Endothelial cell of umbilical vein (primary cell): ENCODE results near the gene PARP8. TPM values are rescaled to one million over a fixed set of nuclear protein-coding genes. Genes with fewer than 3 reads are reported as not detected.

Source experiments
- BruUV-seq: library from RNA; stranded (reverse); fragments of 400-500 nt; replicated peaks from 2 replicates; lab custom pipeline; 2021; lab: Mats Ljungman, UMichigan
- CTCF ChIA-PET: fragments of 300-600, 350-600 bp; sonication (Branson Sonifier 250); formaldehyde crosslinking; loops from one replicate; lab custom pipeline; 2021; ENCODE audit warnings: antibody characterized with exemption, inconsistent platforms; lab: Charles Lee
- POLR2A ChIA-PET: fragments of 300-600, 350-600 bp; sonication (Branson Sonifier 250); formaldehyde crosslinking; loops from one replicate; lab custom pipeline; 2021; ENCODE audit warnings: antibody characterized with exemption, inconsistent platforms; lab: Charles Lee
- DNase-seq: peaks from one replicate; pipeline ENCODE4 v3.0.0-alpha.2; 2011; ENCODE audit warnings: low read depth, low spot score
- FAIRE-seq: peaks from 2 replicates; lab custom pipeline; 2011; peaks lifted over from hg19 to GRCh38; lab: Jason Lieb, UNC
- H2AFZ ChIP-seq: 2 replicates; pipeline ENCODE4 v1.6.0; 2012; ENCODE audit warnings: low read depth, low read length, control low read depth, inconsistent platforms
- H3K27ac ChIP-seq: 2 replicates; pipeline ENCODE4 v1.5.1; 2011; ENCODE audit warnings: low read depth, mild to moderate bottlenecking, control low read depth, low read length, moderate library complexity; ENCODE audit not compliant: insufficient read depth
- H3K27me3 ChIP-seq, 2 experiments: 2 replicates each; pipeline versions ENCODE4 v1.6.0 to v1.6.1; 2011; ENCODE audit warnings: low read length in 2 of 2, mixed read lengths in 1 of 2; ENCODE audit not compliant: control insufficient read depth in 2 of 2, insufficient read depth in 2 of 2
- H3K36me3 ChIP-seq, 2 experiments: 2 replicates in 1 of 2; 3 replicates in 1 of 2; pipeline ENCODE4 v1.5.1; 2011; ENCODE audit warnings: low read length in 2 of 2, mild to moderate bottlenecking in 1 of 2, moderate library complexity in 1 of 2; ENCODE audit not compliant: control insufficient read depth in 2 of 2, insufficient read depth in 2 of 2; ENCODE audit errors: extremely low read depth in 1 of 2
- H3K4me1 ChIP-seq: 3 replicates; pipeline ENCODE4 v1.5.1; 2011; ENCODE audit warnings: mild to moderate bottlenecking, low read length; ENCODE audit not compliant: control insufficient read depth, insufficient read depth; ENCODE audit errors: extremely low read depth
- H3K4me2 ChIP-seq: 2 replicates; pipeline ENCODE4 v1.6.1; 2011; ENCODE audit warnings: low read length, control low read depth, mixed read lengths; ENCODE audit not compliant: insufficient read depth
- H3K4me3 ChIP-seq, 3 experiments: fragments of 200-600 bp in 1 of 3; sonication (generic), shearing (Covaris generic) in 1 of 3; replicated peaks in 1 of 3; 2 replicates each; pipeline ENCODE4 v1.5.1; 2011 to 2016; ENCODE audit warnings: control low read depth in 3 of 3, low read length in 3 of 3, mild to moderate bottlenecking in 2 of 3, inconsistent platforms in 1 of 3, low read depth in 1 of 3, moderate library complexity in 1 of 3; ENCODE audit not compliant: insufficient read depth in 1 of 3
- H3K79me2 ChIP-seq: 2 replicates; pipeline ENCODE4 v1.6.0; 2012; ENCODE audit warnings: low read length, inconsistent platforms; ENCODE audit not compliant: control insufficient read depth, insufficient read depth
- H3K9ac ChIP-seq: replicated peaks from 2 replicates; pipeline ENCODE3; 2011; ENCODE audit warnings: low read length, control low read depth; ENCODE audit not compliant: insufficient read depth; ENCODE audit errors: extremely low read depth
- H3K9me1 ChIP-seq: replicated peaks from 3 replicates; pipeline ENCODE4 v1.6.0; 2011; ENCODE audit warnings: mild to moderate bottlenecking, low read length; ENCODE audit not compliant: control insufficient read depth, insufficient read depth; ENCODE audit errors: extremely low read depth
- H3K9me3 ChIP-seq: replicated peaks from 2 replicates; pipeline ENCODE4 v1.5.1; 2012; ENCODE audit warnings: low read length, inconsistent platforms; ENCODE audit not compliant: control insufficient read depth, insufficient read depth
- H4K20me1 ChIP-seq: replicated peaks from 2 replicates; pipeline ENCODE3; 2011; ENCODE audit warnings: mild to moderate bottlenecking, low read length; ENCODE audit not compliant: control insufficient read depth, insufficient read depth; ENCODE audit errors: extremely low read depth
- CTCF ChIP-seq, 2 donors: IDR thresholded peaks; 1 replicate in 1 of 2; 2 replicates in 1 of 2; pipeline ENCODE4 v1.5.1; 2011; ENCODE audit warnings: low read length in 2 of 2, mild to moderate bottlenecking in 2 of 2, moderate library complexity in 2 of 2, control low read depth in 1 of 2, inconsistent platforms in 1 of 2, low read depth in 1 of 2; ENCODE audit not compliant: insufficient read depth in 1 of 2; ENCODE audit errors: extremely low read depth in 1 of 2
- EZH2 ChIP-seq: IDR thresholded peaks from 2 replicates; pipeline ENCODE4 v1.6.1; 2012; ENCODE audit warnings: borderline replicate concordance, low read depth, mild to moderate bottlenecking, moderate library complexity, low read length, inconsistent platforms; ENCODE audit not compliant: severe bottlenecking
- FOS ChIP-seq: IDR thresholded peaks from 2 replicates; pipeline ENCODE4 v1.6.1; 2011; ENCODE audit warnings: mild to moderate bottlenecking, low read length, moderate library complexity, borderline replicate concordance; ENCODE audit not compliant: insufficient read depth
- GATA2 ChIP-seq: IDR thresholded peaks from 2 replicates; pipeline ENCODE4 v1.7.0; 2011; ENCODE audit warnings: low read depth, mild to moderate bottlenecking, moderate library complexity, mixed read lengths, low read length; ENCODE audit not compliant: insufficient read length, insufficient read depth
- JUN ChIP-seq: IDR thresholded peaks from 2 replicates; pipeline ENCODE4 v1.6.1; 2011; ENCODE audit warnings: borderline replicate concordance, low read depth; ENCODE audit not compliant: insufficient read length, insufficient read depth
- MAX ChIP-seq: IDR thresholded peaks from 2 replicates; pipeline ENCODE4 v1.6.1; 2011; ENCODE audit not compliant: insufficient read depth, insufficient read length
- MYC ChIP-seq: IDR thresholded peaks from one replicate; pipeline ENCODE4 v1.6.1; 2011; ENCODE audit warnings: mild to moderate bottlenecking, low read depth, low read length
- POLR2A ChIP-seq: IDR thresholded peaks from 2 replicates; pipeline ENCODE4 v1.6.1; 2012; ENCODE audit warnings: low read depth, mild to moderate bottlenecking, control low read depth, low read length
- POLR2AphosphoS5 ChIP-seq: IDR thresholded peaks from 2 replicates; pipeline ENCODE4 v1.6.1; 2012; ENCODE audit warnings: low read depth, mild to moderate bottlenecking, control low read depth, low read length, moderate library complexity; ENCODE audit not compliant: insufficient read depth
- dilution Hi-C: fragments of 300-500 bp; cut with MboI; formaldehyde crosslinking; loops from one replicate; pipeline ENCODE4 v1.15.0; 2019; ENCODE audit warnings: low sequenced_read_pairs; ENCODE audit not compliant: extremely low pct_ligation_motif_present
- intact Hi-C: fragments of 100-400 bp; cut with micrococcal nuclease; formaldehyde crosslinking; loops from one replicate; pipeline ENCODE4 v1.10.0; 2022
- polyA plus RNA-seq, 4 experiments: library from polyadenylated mRNA; depleted of rRNA in 3 of 4; stranded (reverse) in 3 of 4; unstranded in 1 of 4; fragments of >200 nt; gene quantifications; 2 replicates each; pipeline versions ENCODE4 v1.2.1 to v1.2.3, GENCODE V29; 2011 to 2012; ENCODE audit warnings: missing spikeins in 1 of 4
- total RNA-seq: library from RNA; stranded (reverse); gene quantifications from 2 replicates; pipeline ENCODE4 v1.2.3, GENCODE V29; 2021

The PARP8 gene
- total and polyA plus RNA-seq, 2 donors (not counting 3 experiments of a cell fraction or from before 2014, with no cell fraction given) = 0.03 to 0.60 TPM

GRCh38 chr5:50853151-50853550, 186.7 kb downstream of the PARP8 start:
- peaks cover 2% of the 10 kb centered on the region for H3K9me3 ChIP-seq
- ChIA-PET POLR2A (no interaction called here), CTCF (no interaction called here)
- FAIRE-seq (no peak), DNase-seq (no peak)
- no peak overlapping the region for H2AFZ ChIP-seq
- no peak overlapping the region for H3K4me2 ChIP-seq
- TF ChIP-seq MAX = no peak
- TF ChIP-seq POLR2AphosphoS5 = no peak
- no peak for TF ChIP-seq CTCF (IDR thresholded peaks at IDR 0.05; ENCODE audit: extremely low read depth in 1 of 2, insufficient read depth in 1 of 2, low read depth in 1 of 2, low read length in 2 of 2)
- TF ChIP-seq JUN = no peak
- no peak for TF ChIP-seq GATA2
- TF ChIP-seq FOS = no peak
- no peak for TF ChIP-seq MYC
- no peak for TF ChIP-seq POLR2A
- no peak for TF ChIP-seq EZH2
- intact Hi-C loops = no loop called here
- dilution Hi-C loops = no loop called here
- no TSS peak for BruUV-seq
- H3K9ac ChIP-seq = no peak overlapping the region
- H3K27ac ChIP-seq = no peak overlapping the region
- no peaks in the 10 kb centered on the region for H3K27me3 ChIP-seq
- H3K4me1 ChIP-seq = no peaks in the 10 kb centered on the region
- H3K9me1 ChIP-seq = no peaks in the 10 kb centered on the region
- no peak overlapping the region for H3K4me3 ChIP-seq
- no peaks in the 10 kb centered on the region for H4K20me1 ChIP-seq
- no peaks in the 10 kb centered on the region for H3K79me2 ChIP-seq
- H3K36me3 ChIP-seq = no peaks in the 10 kb centered on the region
